GM18507 (cell line): Measurements from ENCODE around the gene CEP112.

Source experiments
- DNase-seq: peaks from one replicate; pipeline ENCODE4 v3.0.0; 2011; ENCODE audit warnings: low read depth; ENCODE audit not compliant: insufficient read length; ENCODE audit errors: extremely low spot score
- FAIRE-seq: peaks from 2 replicates; lab custom pipeline; 2011; peaks lifted over from hg19 to GRCh38; lab: Jason Lieb, UNC

Gene CEP112

GRCh38 chr17:66008680-66009079 lies 183.3 kb downstream of the CEP112 start:
- FAIRE-seq, result no peak
- DNase-seq, result no peak

- no peak for DNase-seq
These were observed 185.3 kb downstream of the CEP112 start for GRCh38 chr17:66006654-66007053.

GRCh38 chr17:66002812-66003211 lies 189.1 kb downstream of the CEP112 start:
- no peak for DNase-seq
- no peak for FAIRE-seq

More at GRCh38 chr17:66006654-66007053, 185.3 kb downstream of the CEP112 start:
- no peak for FAIRE-seq

GRCh38 chr17:66002063-66002585 lies 189.8 kb downstream of the CEP112 start:
- FAIRE-seq (no peak), DNase-seq (no peak)

GRCh38 chr17:66000216-66000615 lies 191.7 kb downstream of the CEP112 start:
- FAIRE-seq, result no peak
- no peak for DNase-seq

- FAIRE-seq (no peak), DNase-seq (no peak)
These were observed 193.3 kb downstream of the CEP112 start for GRCh38 chr17:65998675-65999074.

GRCh38 chr17:65994679-65995078 lies 197.3 kb downstream of the CEP112 start:
- FAIRE-seq (no peak), DNase-seq (no peak)

GRCh38 chr17:65994114-65994513 lies 197.8 kb downstream of the CEP112 start:
- FAIRE-seq, result no peak

GRCh38 chr17:65990593-65990992 lies 201.3 kb downstream of the CEP112 start:
- FAIRE-seq (no peak), DNase-seq (no peak)

More at GRCh38 chr17:65994114-65994513, 197.8 kb downstream of the CEP112 start:
- no peak for DNase-seq

- DNase-seq (no peak), FAIRE-seq (no peak)
These were observed 203.5 kb downstream of the CEP112 start for GRCh38 chr17:65988451-65988850.

GRCh38 chr17:65987988-65988387 lies 203.9 kb downstream of the CEP112 start:
- no peak for DNase-seq
- peak; percentile 78 for FAIRE-seq

GRCh38 chr17:65985571-65985970 lies 206.4 kb downstream of the CEP112 start:
- FAIRE-seq, result no peak
- DNase-seq, result no peak

GRCh38 chr17:65984299-65984698 lies 207.6 kb downstream of the CEP112 start:
- no peak for DNase-seq
- FAIRE-seq, result no peak

GRCh38 chr17:65978871-65979270 lies 213.1 kb downstream of the CEP112 start:
- FAIRE-seq (no peak), DNase-seq (no peak)

GRCh38 chr17:65977041-65977440 lies 214.9 kb downstream of the CEP112 start:
- FAIRE-seq, result no peak
- no peak for DNase-seq

GRCh38 chr17:65975878-65976277 lies 216.1 kb downstream of the CEP112 start:
- DNase-seq (no peak), FAIRE-seq (no peak)

GRCh38 chr17:65973237-65973636 lies 218.7 kb downstream of the CEP112 start:
- DNase-seq, result no peak
- no peak for FAIRE-seq

GRCh38 chr17:65967372-65967771 lies 224.6 kb downstream of the CEP112 start:
- DNase-seq, result no peak
- FAIRE-seq, result no peak

- DNase-seq, result no peak
- no peak for FAIRE-seq
These were observed 225.7 kb downstream of the CEP112 start for GRCh38 chr17:65966072-65966695.

- DNase-seq (no peak), FAIRE-seq (no peak)
These were observed 228.8 kb downstream of the CEP112 start for GRCh38 chr17:65963179-65963578.

- DNase-seq (no peak), FAIRE-seq (no peak)
These were observed 232.3 kb downstream of the CEP112 start for GRCh38 chr17:65959630-65960029.

- FAIRE-seq (no peak), DNase-seq (no peak)
These were observed 235.1 kb downstream of the CEP112 start for GRCh38 chr17:65956814-65957213.
